ENCODE results near the gene UBXN1.
A peak's percentile ranks its signal among the peaks of the same experiment; 100 is the strongest.
"Not testable (repeated sequence)": the region's sequence is repeated elsewhere in the genome, so short reads cannot be mapped to it uniquely, and the experiment has no call there.

Gene UBXN1

DNA sequence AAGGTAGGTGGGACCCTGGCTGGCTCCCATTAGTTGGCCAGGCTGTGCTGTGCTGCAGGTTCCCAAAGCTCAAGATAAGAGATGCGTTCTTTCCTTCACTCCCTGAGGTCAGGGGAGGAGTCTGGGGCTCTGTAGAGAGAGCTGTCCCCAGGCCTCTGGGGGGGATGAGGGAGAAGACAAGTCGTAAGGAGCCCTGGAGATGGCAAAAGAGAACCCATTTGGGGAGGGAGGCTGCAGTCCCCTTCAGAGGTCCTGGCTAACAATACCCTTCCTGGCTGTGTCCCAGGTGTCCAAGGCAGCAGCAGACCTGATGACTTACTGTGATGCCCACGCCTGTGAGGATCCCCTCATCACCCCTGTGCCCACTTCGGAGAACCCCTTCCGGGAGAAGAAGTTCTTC is 29.5 kb upstream of the UBXN1 start:
- DNase-seq (ENCODE audit: low read depth in 2 of 2): no peak

GRCh38 chr11:62707277-62707861 is 28.5 kb upstream of the UBXN1 start, which contains the start of the genes BSCL2 and GNG3:
Gene BSCL2 (minus strand): TSS chr11:62707424. CDS start chr11:62707195, 229 bp downstream.
Gene GNG3 (plus strand): TSS chr11:62707676. CDS start chr11:62708296, 620 bp downstream.
- no peak for DNase-seq (ENCODE audit: low read depth in 2 of 2)

DNA sequence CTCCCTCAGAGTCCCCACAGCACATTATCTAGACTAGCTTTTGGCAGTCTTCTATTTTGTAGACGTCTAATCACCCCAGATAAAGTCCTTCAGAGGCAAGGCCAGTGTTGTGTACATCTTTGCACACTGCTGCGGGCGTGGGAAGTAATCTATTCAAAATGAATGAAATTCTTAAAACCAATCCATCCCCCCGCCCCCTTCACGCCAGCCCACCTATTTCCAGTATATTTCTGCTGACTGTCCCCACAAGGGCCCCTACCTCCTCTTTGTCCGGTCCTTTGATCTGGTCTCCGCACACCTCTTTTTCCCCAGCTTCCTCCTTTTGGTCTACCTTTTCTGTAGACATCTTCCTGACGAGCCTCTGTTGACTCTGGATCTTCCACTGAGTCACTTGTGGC is 28.0 kb upstream of the UBXN1 start:
- DNase-seq (ENCODE audit: low read depth in 2 of 2): no peak

GRCh38 chr11:62705880-62706849 is 27.3 kb upstream of the UBXN1 start:
- peak; percentile 90 to 92 for DNase-seq (ENCODE audit: low read depth in 2 of 2)

DNA sequence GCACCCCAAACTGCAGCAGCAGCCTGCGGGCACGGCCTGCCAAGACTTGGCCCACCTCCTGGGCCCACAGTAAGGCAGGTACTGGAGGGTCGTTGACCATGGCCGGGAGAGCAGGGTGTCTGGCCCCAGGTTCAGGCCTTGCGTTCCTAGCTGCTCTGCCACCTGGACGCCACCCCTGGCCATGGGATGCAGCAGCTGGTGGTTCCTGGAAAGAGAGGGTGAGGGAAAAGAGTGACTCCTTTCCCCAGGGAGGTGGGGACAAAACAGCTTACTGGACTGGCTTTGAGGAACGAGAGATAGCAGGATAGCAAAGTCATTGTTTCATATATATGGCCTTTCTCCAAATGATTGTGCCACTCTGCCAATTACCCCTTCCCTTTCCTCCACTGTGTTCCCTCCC is 26.5 kb upstream of the UBXN1 start:
- no peak for DNase-seq (ENCODE audit: low read depth in 2 of 2)

GRCh38 chr11:62703921-62704320 is 25.0 kb upstream of the UBXN1 start:
- DNase-seq (ENCODE audit: low read depth in 2 of 2): not testable (repeated sequence)

DNA sequence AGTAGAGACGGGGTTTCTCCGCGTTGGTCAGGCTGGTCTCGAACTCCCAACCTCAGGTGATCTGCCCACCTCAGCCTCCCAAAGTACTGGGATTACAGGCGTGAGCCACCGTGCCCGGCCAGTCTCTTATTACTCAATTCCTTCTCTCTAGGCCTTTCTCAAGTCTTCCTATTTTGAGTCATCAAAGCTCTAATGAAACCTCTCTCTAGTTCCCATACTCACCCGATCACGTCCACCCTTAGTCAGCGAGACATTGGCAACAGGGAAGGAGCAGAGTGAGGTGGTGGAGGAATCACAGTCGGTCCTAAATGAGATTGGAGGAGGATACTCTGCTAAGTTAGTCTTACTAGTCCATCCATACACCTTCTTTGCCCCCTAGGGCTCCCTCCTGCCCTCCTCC is 23.4 kb upstream of the UBXN1 start:
- DNase-seq (ENCODE audit: low read depth in 2 of 2): no peak

DNA sequence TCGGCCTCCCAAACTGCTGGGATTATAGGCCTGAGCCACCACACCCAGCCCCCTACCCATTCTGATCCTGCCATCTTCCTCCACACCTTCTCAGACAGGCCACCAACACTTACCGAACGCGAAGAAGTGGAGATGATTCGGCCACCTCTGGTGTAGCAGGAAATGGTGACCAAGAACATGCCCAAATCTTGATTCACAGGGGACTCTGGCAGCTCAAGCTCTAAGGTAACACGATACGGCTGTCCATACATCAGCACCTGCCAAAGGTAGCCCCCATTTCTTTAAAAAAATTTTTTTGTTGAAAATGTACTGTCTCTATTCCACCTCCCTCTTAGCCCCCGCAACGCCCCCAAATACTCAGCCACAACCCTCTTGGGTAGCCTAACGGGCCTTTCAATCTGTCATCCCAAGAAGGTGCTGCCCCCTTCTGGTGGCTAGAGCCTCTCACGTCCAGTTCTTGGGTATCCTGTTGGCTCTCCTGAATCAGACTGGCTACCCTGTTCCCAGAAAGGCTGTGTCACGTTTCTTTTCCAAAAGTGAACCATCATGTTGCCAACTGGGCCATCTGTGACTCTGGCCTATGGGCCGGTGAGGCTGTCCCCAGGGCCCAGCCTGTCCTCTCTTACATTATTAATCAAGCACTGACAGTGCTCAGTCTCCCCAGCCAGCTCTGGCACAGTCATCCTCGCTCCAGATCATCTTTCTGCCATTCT is 15.7 kb upstream of the UBXN1 start:
- DNase-seq (ENCODE audit: low read depth in 2 of 2): no peak

DNA sequence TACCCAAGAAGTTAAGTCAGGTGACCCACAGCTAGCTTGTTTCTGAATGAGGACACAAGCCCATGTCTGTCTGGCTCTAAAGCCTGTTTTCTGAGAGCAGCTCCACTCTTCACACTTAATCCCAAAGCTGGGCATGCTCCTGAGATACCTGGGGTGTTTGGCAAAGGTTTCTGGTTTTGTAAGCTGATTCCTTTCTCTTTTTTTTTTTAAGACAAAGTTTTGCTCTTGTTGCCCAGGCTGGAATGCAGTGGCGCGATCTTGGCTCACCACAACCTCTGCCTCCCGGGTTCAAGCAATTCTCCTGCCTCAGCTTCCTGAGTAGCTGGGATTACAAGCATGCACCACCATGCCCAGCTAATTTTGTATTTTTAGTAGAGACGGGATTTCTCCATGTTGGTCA is 14.8 kb upstream of the UBXN1 start:
- DNase-seq (ENCODE audit: low read depth in 2 of 2): not testable (repeated sequence)

DNA sequence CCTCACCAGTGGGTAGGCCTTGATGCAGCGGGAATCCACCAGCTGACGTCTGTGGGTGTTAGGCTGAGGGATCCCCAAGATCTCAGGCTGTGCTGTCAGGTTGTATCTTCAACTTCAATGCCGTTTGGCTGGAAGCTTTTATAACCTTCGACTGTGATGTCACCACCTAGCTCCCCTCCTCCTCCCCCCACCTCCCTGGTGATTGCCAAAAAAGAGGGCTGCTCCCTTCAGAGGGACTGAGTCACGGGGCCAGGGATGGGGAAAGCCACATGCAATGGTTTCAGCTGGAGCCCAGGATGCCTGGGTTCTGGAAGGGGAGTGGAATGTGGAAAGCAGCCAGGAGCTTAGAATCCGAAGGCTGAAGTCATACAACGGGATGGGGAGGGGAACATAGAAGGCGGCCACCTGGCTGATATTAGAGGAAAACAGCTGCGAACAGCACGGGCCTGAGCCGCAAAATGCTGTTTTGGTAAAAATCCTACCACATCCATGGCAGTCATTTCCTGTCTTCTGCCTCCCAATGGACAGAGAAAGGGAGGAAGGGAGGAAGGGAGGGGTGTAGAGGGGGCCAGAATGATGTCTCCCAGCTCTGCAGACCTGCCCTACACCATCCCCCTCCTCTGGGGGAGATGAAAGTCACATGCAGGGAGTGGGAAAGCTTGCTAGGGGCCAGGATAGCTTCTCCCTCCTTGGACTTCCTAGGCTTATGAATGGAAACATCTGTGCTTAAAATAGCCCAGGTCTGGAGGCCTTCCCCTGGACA is 10.7 kb upstream of the UBXN1 start, which contains the start of gene LRRN4CL:
Gene LRRN4CL, minus strand, starts transcription at position 110 of the 763 bp plus-strand sequence. CDS start 1,022 bp downstream, outside the sequence.
- no peak for DNase-seq (ENCODE audit: low read depth in 2 of 2)

DNA sequence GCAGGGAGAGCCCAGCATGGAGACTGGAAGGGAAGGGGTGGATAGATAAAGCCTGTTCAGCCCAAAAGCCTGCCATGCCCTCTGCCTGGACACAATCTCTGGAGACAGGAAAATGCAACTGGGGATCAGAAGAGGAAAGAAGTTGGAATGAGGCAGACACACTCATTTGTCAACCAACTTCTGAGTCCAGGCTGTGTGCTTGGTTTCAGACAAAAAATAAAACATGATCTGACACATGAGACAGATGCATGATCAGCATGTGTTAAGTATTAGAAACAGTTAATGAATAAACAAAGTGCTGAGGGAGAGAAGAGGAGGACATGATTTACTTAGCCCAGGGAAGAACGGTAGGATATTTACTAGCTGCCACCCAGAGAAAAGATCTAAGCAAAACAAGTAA is 9.6 kb upstream of the UBXN1 start:
- no peak for DNase-seq (ENCODE audit: low read depth in 2 of 2)

- no peak for DNase-seq (ENCODE audit: low read depth in 2 of 2)
These were observed 8.9 kb upstream of the UBXN1 start for GRCh38 chr11:62687508-62688396.

GRCh38 chr11:62682518-62682917 is 3.6 kb upstream of the UBXN1 start:
- DNase-seq (ENCODE audit: low read depth in 2 of 2): no peak

- no peak for DNase-seq (ENCODE audit: low read depth in 2 of 2)
These were observed 2.0 kb upstream of the UBXN1 start for GRCh38 chr11:62680825-62681240.

- no peak for DNase-seq (ENCODE audit: low read depth in 2 of 2)
These were observed 472 bp downstream of the UBXN1 start for GRCh38 chr11:62678433-62678769.

DNA sequence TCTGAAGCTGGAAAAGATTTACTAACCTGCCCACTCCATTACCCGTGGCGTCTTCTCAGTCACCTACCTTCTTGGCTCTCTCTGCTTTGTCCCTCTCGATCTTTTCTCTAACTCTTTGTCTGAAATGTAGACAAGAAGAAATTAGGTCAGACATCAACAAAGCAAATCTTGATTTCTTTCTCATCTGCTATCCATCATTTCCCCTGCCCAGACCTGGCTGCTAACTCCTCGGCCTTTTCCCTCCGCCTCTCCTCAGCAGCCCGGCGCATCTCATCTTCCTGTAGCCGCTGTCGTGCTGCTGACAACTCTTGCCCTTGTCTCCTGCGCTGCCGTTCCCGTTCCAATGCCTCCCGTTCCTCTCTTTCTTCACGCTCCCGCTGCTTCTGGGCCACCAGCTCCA is 1.2 kb downstream of the UBXN1 start:
- DNase-seq (ENCODE audit: low read depth in 2 of 2): no peak

DNA sequence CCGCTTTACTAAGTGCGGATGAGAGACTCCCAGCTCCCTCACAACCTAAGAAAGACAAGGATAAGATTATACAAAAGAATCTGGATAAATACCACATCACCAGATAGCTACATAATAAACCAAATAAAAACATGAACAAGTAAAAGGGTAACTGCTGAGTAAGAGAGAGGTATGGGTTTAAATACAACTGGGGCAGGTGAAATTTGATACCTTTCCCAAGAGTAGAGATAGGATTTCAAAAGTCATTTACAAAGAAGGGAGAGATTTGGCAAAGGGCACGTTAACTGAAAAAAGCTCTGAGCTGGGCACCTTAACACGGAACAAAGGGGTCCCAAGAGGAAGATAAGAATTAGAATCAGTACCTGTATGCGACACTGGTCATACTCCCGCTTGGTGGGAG is 1.7 kb downstream of the UBXN1 start:
- DNase-seq (ENCODE audit: low read depth in 2 of 2): no peak

DNA sequence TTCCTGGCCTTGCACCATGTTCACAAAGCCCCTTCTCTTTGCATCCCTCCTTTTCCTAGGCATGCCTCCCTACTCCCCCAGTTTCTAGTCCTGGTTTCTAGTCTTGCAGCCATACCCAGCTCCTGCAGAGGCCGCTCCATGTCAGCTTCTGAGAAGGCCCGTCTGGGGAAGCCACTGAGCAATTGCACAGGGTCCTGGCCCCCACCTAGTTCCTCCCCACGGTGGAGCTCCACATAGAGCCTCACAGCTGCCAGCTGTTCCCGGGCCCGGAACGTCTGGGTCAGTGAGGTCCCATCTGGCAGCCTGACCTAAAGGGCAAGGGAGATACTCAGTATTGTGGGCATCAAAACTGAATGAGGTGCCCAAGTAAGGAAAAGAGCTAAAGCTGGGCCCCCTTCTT is 2.2 kb downstream of the UBXN1 start:
- no peak for DNase-seq (ENCODE audit: low read depth in 2 of 2)

- DNase-seq (ENCODE audit: low read depth in 2 of 2): not testable (repeated sequence)
These were observed 3.5 kb downstream of the UBXN1 start for GRCh38 chr11:62675415-62675814.

DNA sequence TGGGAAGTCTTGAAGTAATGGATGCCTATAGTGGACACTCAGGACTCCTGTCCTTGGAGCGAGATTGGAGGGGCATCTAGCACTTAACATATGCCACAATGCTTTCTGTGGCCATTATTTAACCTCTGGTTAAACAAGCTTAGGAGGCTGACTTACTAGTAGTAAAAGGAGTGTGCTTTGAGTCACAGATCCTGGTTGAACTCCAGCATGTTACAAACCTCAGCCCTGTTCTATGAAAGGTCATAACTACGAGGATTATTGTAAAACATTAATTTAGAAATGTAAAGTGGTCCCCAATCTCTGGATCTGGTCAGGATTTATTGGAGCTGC is 5.7 kb downstream of the UBXN1 start:
- DNase-seq (ENCODE audit: low read depth in 2 of 2): no peak

Measured in stimulated activated CD8-positive, alpha-beta memory T cell treated with anti-CD3 and anti-CD28 coated beads, Interleukin-15, amount 100 ng/mL, for 48 hours (primary cell).